ENCODE measurements around the gene HEXB.
"Not testable (repeated sequence)": the region's sequence is repeated elsewhere in the genome, so short reads cannot be mapped to it uniquely, and the experiment has no call there.

Gene HEXB

GRCh38 chr5:74657165-74657564, 27.9 kb upstream of the HEXB start:
- no peak for DNase-seq (ENCODE audit: low read depth in 2 of 3, low spot score in 2 of 3)

GRCh38 chr5:74659172-74659571, 25.9 kb upstream of the HEXB start:
- DNase-seq (ENCODE audit: low read depth in 2 of 3, low spot score in 2 of 3), result no peak

GRCh38 chr5:74660140-74660539, 24.9 kb upstream of the HEXB start:
- no peak for DNase-seq (ENCODE audit: low read depth in 2 of 3, low spot score in 2 of 3)

GRCh38 chr5:74660873-74661272, 24.2 kb upstream of the HEXB start:
- no peak for DNase-seq (ENCODE audit: low read depth in 2 of 3, low spot score in 2 of 3)

GRCh38 chr5:74664551-74664950, 20.5 kb upstream of the HEXB start:
- DNase-seq (ENCODE audit: low read depth in 2 of 3, low spot score in 2 of 3), result no peak

- DNase-seq (ENCODE audit: low read depth in 2 of 3, low spot score in 2 of 3), result no peak
Measured at GRCh38 chr5:74665273-74665672, 19.8 kb upstream of the HEXB start.

GRCh38 chr5:74665816-74666215, 19.2 kb upstream of the HEXB start:
- DNase-seq (ENCODE audit: low read depth in 2 of 3, low spot score in 2 of 3), result no peak

- DNase-seq (ENCODE audit: low read depth in 2 of 3, low spot score in 2 of 3), result no peak
Measured at GRCh38 chr5:74667396-74667795, 17.6 kb upstream of the HEXB start.

- no peak for DNase-seq (ENCODE audit: low read depth in 2 of 3, low spot score in 2 of 3)
Measured at GRCh38 chr5:74669821-74670220, 15.2 kb upstream of the HEXB start.

GRCh38 chr5:74670396-74671038, 14.5 kb upstream of the HEXB start:
- DNase-seq (ENCODE audit: low read depth in 2 of 3, low spot score in 2 of 3), result no peak

- no peak for DNase-seq (ENCODE audit: low read depth in 2 of 3, low spot score in 2 of 3)
Measured at GRCh38 chr5:74672215-74672877, 12.7 kb upstream of the HEXB start.

GRCh38 chr5:74673011-74673790, 11.8 kb upstream of the HEXB start:
- no peak for DNase-seq (ENCODE audit: low read depth in 2 of 3, low spot score in 2 of 3)

- DNase-seq (ENCODE audit: low read depth in 2 of 3, low spot score in 2 of 3), result not testable (repeated sequence)
Measured at GRCh38 chr5:74676466-74676865, 8.6 kb upstream of the HEXB start.

GRCh38 chr5:74678123-74678522, 6.9 kb upstream of the HEXB start:
- DNase-seq (ENCODE audit: low read depth in 2 of 3, low spot score in 2 of 3), result not testable (repeated sequence)

GRCh38 chr5:74679300-74679699, 5.7 kb upstream of the HEXB start:
- not testable (repeated sequence) for DNase-seq (ENCODE audit: low read depth in 2 of 3, low spot score in 2 of 3)

GRCh38 chr5:74679966-74680365, 5.1 kb upstream of the HEXB start:
- DNase-seq (ENCODE audit: low read depth in 2 of 3, low spot score in 2 of 3), result no peak

- DNase-seq (ENCODE audit: low read depth in 2 of 3, low spot score in 2 of 3), result no peak
Measured at GRCh38 chr5:74685979-74686631, 1.1 kb downstream of the HEXB start.

- no peak for DNase-seq (ENCODE audit: low read depth in 2 of 3, low spot score in 2 of 3)
Measured at GRCh38 chr5:74686962-74687751, 2.1 kb downstream of the HEXB start.

GRCh38 chr5:74693191-74693590, 8.2 kb downstream of the HEXB start:
- DNase-seq (ENCODE audit: low read depth in 2 of 3, low spot score in 2 of 3), result no peak

- DNase-seq (ENCODE audit: low read depth in 2 of 3, low spot score in 2 of 3), result no peak
Measured at GRCh38 chr5:74717596-74717995, 32.6 kb downstream of the HEXB start.

- no peak for DNase-seq (ENCODE audit: low read depth in 2 of 3, low spot score in 2 of 3)
Measured at GRCh38 chr5:74722271-74722670, 37.2 kb downstream of the HEXB start.

Data from activated CD8-positive, alpha-beta memory T cell treated with anti-CD3 and anti-CD28 coated beads for 48 hours (primary cell).